Measurements from ENCODE around the gene BTBD9. TPM values are rescaled to one million over a fixed set of nuclear protein-coding genes. Genes with fewer than 3 reads are reported as not detected.

BTBD9 gene
- total RNA-seq, 2 experiments from 2014 or later: 6.2 to 6.4 TPM

GRCh38 chr6:38552121-38552520 is 87.6 kb downstream of the BTBD9 start:
- CTCF ChIA-PET: no interaction called here
- intact Hi-C loops (cut with micrococcal nuclease): no loop called here
- H3K4me1 Mint-ChIP-seq (ENCODE audit: low read depth): peaks cover 2% of the 10 kb centered on the region
- ATAC-seq (no peak), DNase-seq (no peak)
- POLR2A ChIA-PET: no interaction called here
- no peaks in the 10 kb centered on the region for H3K9me3 Mint-ChIP-seq
- H3K4me3 Mint-ChIP-seq: no peak overlapping the region
- peaks cover 3% of the 10 kb centered on the region for H3K36me3 Mint-ChIP-seq (ENCODE audit: low read depth)
- no peak for TF ChIP-seq CTCF (IDR thresholded peaks at IDR 0.05)
- H3K27ac Mint-ChIP-seq: no peak overlapping the region
- no peaks in the 10 kb centered on the region for H3K27me3 Mint-ChIP-seq

DNA sequence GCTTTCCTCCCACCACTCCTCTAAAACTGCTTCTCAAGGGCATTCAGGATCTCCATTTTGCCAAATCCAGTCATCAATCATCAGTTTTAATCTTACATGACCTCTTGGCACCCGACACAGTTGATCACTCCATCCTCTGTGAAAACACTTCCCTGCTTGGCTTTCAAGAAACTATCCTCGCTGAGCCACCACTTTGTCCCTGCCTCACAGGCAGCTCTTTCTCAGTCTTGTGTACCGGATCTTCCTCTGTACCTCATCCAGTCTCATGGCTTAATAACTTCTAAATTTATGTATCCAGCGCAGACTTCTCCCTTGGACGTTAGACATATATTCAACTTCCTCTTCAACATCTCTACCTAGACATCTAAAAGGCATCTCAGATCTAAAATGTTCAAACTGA is 89.9 kb downstream of the BTBD9 start:
- ATAC-seq (no peak), DNase-seq (no peak)
- intact Hi-C loops (cut with micrococcal nuclease): no loop called here
- TF ChIP-seq CTCF (IDR thresholded peaks at IDR 0.05): no peak
- Mint-ChIP-seq H3K4me3 (no peak overlapping the region), H3K9me3 (no peaks in the 10 kb centered on the region), H3K4me1 (ENCODE audit: low read depth) (no peaks in the 10 kb centered on the region), H3K27ac (no peak overlapping the region), H3K27me3 (no peaks in the 10 kb centered on the region), H3K36me3 (ENCODE audit: low read depth) (peaks cover 3% of the 10 kb centered on the region)
- ChIA-PET POLR2A (no interaction called here), CTCF (no interaction called here)

- H3K36me3 Mint-ChIP-seq (ENCODE audit: low read depth): peaks cover 5% of the 10 kb centered on the region
- no peak for DNase-seq
- ChIA-PET CTCF (no interaction called here), POLR2A (no interaction called here)
- H3K4me3 Mint-ChIP-seq: no peak overlapping the region
- intact Hi-C loops (cut with micrococcal nuclease): no loop called here
- no peak overlapping the region for H3K27ac Mint-ChIP-seq
- H3K27me3 Mint-ChIP-seq: no peaks in the 10 kb centered on the region
- ATAC-seq: no peak
- no peaks in the 10 kb centered on the region for H3K9me3 Mint-ChIP-seq
- TF ChIP-seq CTCF (IDR thresholded peaks at IDR 0.05): no peak
- H3K4me1 Mint-ChIP-seq (ENCODE audit: low read depth): no peaks in the 10 kb centered on the region
Measured at GRCh38 chr6:38549180-38549579, 90.5 kb downstream of the BTBD9 start.

- ATAC-seq (no peak), DNase-seq (peak; percentile 9)
- intact Hi-C loops (cut with micrococcal nuclease): no loop called here
- TF ChIP-seq CTCF (IDR thresholded peaks at IDR 0.05): no peak
- no peak overlapping the region for H3K4me3 Mint-ChIP-seq
- no peaks in the 10 kb centered on the region for H3K9me3 Mint-ChIP-seq
- H3K36me3 Mint-ChIP-seq (ENCODE audit: low read depth): peaks cover 6% of the 10 kb centered on the region
- H3K4me1 Mint-ChIP-seq (ENCODE audit: low read depth): no peaks in the 10 kb centered on the region
- no peak overlapping the region for H3K27ac Mint-ChIP-seq
- no peaks in the 10 kb centered on the region for H3K27me3 Mint-ChIP-seq
- POLR2A ChIA-PET: no interaction called here
- CTCF ChIA-PET: no interaction called here
Measured at GRCh38 chr6:38543022-38543421, 96.7 kb downstream of the BTBD9 start.

- Mint-ChIP-seq H3K27ac (no peak overlapping the region), H3K36me3 (ENCODE audit: low read depth) (peaks cover 3% of the 10 kb centered on the region), H3K9me3 (no peaks in the 10 kb centered on the region), H3K4me1 (ENCODE audit: low read depth) (no peaks in the 10 kb centered on the region), H3K4me3 (no peak overlapping the region), H3K27me3 (no peaks in the 10 kb centered on the region)
- no peak for TF ChIP-seq CTCF (IDR thresholded peaks at IDR 0.05)
- ChIA-PET CTCF (no interaction called here), POLR2A (no interaction called here)
- DNase-seq (no peak), ATAC-seq (no peak)
- intact Hi-C loops (cut with micrococcal nuclease): no loop called here
Measured at GRCh38 chr6:38542031-38542430, 97.7 kb downstream of the BTBD9 start.
